ENCODE measurements around the gene TCTA.

TCTA gene

DNA sequence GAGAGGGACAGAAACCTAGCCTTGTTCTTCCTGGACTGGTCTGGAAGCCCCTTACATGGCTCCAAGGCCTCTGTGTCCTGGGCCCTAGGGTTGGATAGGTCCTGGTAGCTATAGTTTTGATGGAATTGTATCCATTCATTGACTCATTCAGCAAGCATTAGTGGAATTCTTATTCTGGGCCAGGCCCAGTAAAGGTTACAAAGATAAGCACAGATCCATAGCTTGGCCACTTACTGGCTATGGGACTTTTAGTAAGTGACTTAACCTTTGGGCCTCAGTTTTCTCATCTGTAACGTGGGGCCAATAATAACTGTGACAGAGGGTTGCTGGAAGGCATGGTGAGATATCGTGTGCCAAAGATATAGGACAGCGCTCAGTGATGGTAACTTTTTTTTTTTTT, 44.2 kb downstream of the TCTA start:
- no peaks in the 10 kb centered on the region for H3K9me3 ChIP-seq (ENCODE audit: control insufficient read depth in 1 of 2, low read length in 2 of 2)
- no peak overlapping the region for H3K9ac ChIP-seq (ENCODE audit: low read depth in 1 of 2, low read length in 2 of 2)
- H3K4me1 ChIP-seq (ENCODE audit: control insufficient read depth in 1 of 2, insufficient read depth in 2 of 2, low read length in 2 of 2), result peaks cover 7 to 12% of the 10 kb centered on the region in 2 donors
- H3K27ac ChIP-seq (ENCODE audit: low read depth, low read length), result no peak overlapping the region
- H3K4me3 ChIP-seq (ENCODE audit: low read depth in 1 of 2, low read length in 2 of 2), result no peak overlapping the region
- H3K36me3 ChIP-seq (ENCODE audit: control insufficient read depth in 1 of 2, insufficient read depth in 2 of 2, low read length in 2 of 2), result no peaks in the 10 kb centered on the region
- no peaks in the 10 kb centered on the region for H3K27me3 ChIP-seq (ENCODE audit: control insufficient read depth in 1 of 2, insufficient read depth in 2 of 2, low read length in 2 of 2)

DNA sequence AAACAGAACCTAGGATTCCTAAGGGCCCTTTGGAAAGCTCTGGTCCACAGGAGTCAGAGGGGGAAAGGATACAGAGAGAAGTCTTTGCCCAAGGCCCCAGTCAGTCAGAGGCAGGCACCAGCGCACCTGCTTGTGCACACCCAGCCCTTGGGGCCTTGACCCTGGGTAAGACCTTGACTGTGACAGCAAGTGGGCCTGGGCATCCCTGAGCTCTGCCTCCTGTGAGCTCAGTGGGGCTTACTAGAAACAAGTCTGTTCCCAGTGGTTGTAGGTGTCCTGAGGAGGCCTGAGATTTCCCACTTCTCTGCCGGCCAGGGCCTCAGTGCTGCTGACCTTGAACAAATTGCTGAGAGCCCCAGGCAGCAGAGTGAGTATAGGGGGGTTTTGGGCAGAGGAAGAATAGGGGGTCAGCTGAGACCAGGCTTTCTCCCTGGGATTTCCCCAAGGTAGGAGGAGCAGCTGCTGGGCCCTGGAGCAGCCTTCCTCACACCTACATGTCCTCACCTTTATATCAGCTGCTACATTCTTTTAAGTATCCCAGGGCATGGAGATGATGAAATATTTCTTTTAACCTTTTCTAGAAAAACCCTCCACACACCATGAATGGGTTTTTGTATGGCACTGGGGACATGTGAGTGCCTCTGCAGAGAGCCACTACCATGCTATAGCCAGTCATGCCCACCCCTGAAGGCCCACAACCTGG, 48.1 kb downstream of the TCTA start:
- no peak overlapping the region for H3K27ac ChIP-seq (ENCODE audit: low read depth, low read length)
- no peaks in the 10 kb centered on the region for H3K27me3 ChIP-seq (ENCODE audit: control insufficient read depth in 1 of 2, insufficient read depth in 2 of 2, low read length in 2 of 2)
- no peaks in the 10 kb centered on the region for H3K9me3 ChIP-seq (ENCODE audit: control insufficient read depth in 1 of 2, low read length in 2 of 2)
- H3K4me3 ChIP-seq (ENCODE audit: low read depth in 1 of 2, low read length in 2 of 2), result no peak overlapping the region
- H3K4me1 ChIP-seq (ENCODE audit: control insufficient read depth in 1 of 2, insufficient read depth in 2 of 2, low read length in 2 of 2), result peaks cover 12 to 20% of the 10 kb centered on the region in 2 donors
- no peak overlapping the region for H3K9ac ChIP-seq (ENCODE audit: low read depth in 1 of 2, low read length in 2 of 2)
- no peaks in the 10 kb centered on the region for H3K36me3 ChIP-seq (ENCODE audit: control insufficient read depth in 1 of 2, insufficient read depth in 2 of 2, low read length in 2 of 2)

GRCh38 chr3:49460956-49461355, 48.7 kb downstream of the TCTA start:
- H3K9me3 ChIP-seq (ENCODE audit: control insufficient read depth in 1 of 2, low read length in 2 of 2), result no peaks in the 10 kb centered on the region
- peaks cover 19 to 26% of the 10 kb centered on the region in 2 donors for H3K4me1 ChIP-seq (ENCODE audit: control insufficient read depth in 1 of 2, insufficient read depth in 2 of 2, low read length in 2 of 2)
- H3K27me3 ChIP-seq (ENCODE audit: control insufficient read depth in 1 of 2, insufficient read depth in 2 of 2, low read length in 2 of 2), result no peaks in the 10 kb centered on the region
- no peaks in the 10 kb centered on the region for H3K36me3 ChIP-seq (ENCODE audit: control insufficient read depth in 1 of 2, insufficient read depth in 2 of 2, low read length in 2 of 2)
- H3K27ac ChIP-seq (ENCODE audit: low read depth, low read length), result no peak overlapping the region
- H3K4me3 ChIP-seq (ENCODE audit: low read depth in 1 of 2, low read length in 2 of 2), result no peak overlapping the region
- H3K9ac ChIP-seq (ENCODE audit: low read depth in 1 of 2, low read length in 2 of 2), result no peak overlapping the region

GRCh38 chr3:49461443-49462171, 49.4 kb downstream of the TCTA start:
- H3K27me3 ChIP-seq (ENCODE audit: control insufficient read depth in 1 of 2, insufficient read depth in 2 of 2, low read length in 2 of 2), result no peaks in the 10 kb centered on the region
- H3K36me3 ChIP-seq (ENCODE audit: control insufficient read depth in 1 of 2, insufficient read depth in 2 of 2, low read length in 2 of 2), result no peaks in the 10 kb centered on the region
- H3K27ac ChIP-seq (ENCODE audit: low read depth, low read length), result peak overlapping the region; percentile 39
- peaks cover 23 to 31% of the 10 kb centered on the region in 2 donors for H3K4me1 ChIP-seq (ENCODE audit: control insufficient read depth in 1 of 2, insufficient read depth in 2 of 2, low read length in 2 of 2)
- H3K9ac ChIP-seq (ENCODE audit: low read depth in 1 of 2, low read length in 2 of 2), result peak overlapping the region; percentile 11 to 25
- no peak overlapping the region for H3K4me3 ChIP-seq (ENCODE audit: low read depth in 1 of 2, low read length in 2 of 2)
- H3K9me3 ChIP-seq (ENCODE audit: control insufficient read depth in 1 of 2, low read length in 2 of 2), result no peaks in the 10 kb centered on the region

- Histone ChIP-seq H3K4me1 (ENCODE audit: control insufficient read depth in 1 of 2, insufficient read depth in 2 of 2, low read length in 2 of 2) (peaks cover 23 to 31% of the 10 kb centered on the region in 2 donors), H3K27ac (ENCODE audit: low read depth, low read length) (peak overlapping the region; percentile 39), H3K9me3 (ENCODE audit: control insufficient read depth in 1 of 2, low read length in 2 of 2) (no peaks in the 10 kb centered on the region), H3K9ac (ENCODE audit: low read depth in 1 of 2, low read length in 2 of 2) (peak overlapping the region in 1 of 2 donors; percentile 11), H3K36me3 (ENCODE audit: control insufficient read depth in 1 of 2, insufficient read depth in 2 of 2, low read length in 2 of 2) (no peaks in the 10 kb centered on the region), H3K27me3 (ENCODE audit: control insufficient read depth in 1 of 2, insufficient read depth in 2 of 2, low read length in 2 of 2) (no peaks in the 10 kb centered on the region), H3K4me3 (ENCODE audit: low read depth in 1 of 2, low read length in 2 of 2) (no peak overlapping the region)
Observed at GRCh38 chr3:49462222-49462621, 50.0 kb downstream of the TCTA start.

DNA sequence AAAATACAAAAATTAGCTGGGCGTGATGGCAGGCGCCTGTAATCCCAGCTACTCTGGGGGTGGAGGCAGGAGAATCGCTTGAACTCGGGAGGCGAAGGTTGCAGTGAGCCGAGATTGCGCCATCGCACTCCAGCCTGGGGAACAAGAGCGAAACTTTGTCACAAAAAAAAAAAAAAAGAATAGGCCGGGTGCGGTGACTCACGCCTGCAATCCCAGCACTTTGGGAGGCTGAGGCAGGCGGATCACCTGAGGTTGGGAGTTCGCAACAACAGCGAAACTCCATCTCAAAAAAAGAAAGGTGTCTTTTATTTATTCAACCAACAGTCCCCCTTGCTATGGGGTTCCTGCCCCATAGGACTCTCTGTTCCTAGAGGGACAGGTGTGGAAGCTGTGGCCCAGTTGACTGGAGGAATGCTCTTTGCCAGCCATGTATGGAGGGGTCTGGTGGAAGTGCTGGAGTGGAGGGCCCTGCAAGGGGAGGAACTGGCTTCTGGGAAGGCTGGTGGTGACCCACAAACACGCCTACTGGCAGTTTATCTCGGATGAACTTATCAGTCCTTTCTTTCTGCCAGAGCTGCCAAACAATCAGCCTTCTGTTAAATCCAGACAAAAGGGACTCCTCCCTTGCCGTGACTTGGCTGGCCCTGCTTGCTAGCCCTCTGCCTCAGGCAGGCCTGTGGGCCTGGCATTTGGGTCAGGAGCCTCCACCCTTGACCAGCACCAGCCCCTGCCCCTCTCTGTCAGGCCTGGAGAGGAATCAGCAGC, 53.2 kb downstream of the TCTA start:
- Histone ChIP-seq H3K36me3 (ENCODE audit: control insufficient read depth in 1 of 2, insufficient read depth in 2 of 2, low read length in 2 of 2) (no peaks in the 10 kb centered on the region), H3K4me3 (ENCODE audit: low read depth in 1 of 2, low read length in 2 of 2) (no peak overlapping the region), H3K9ac (ENCODE audit: low read depth in 1 of 2, low read length in 2 of 2) (peak overlapping the region in 1 of 2 donors; percentile 51), H3K9me3 (ENCODE audit: control insufficient read depth in 1 of 2, low read length in 2 of 2) (no peaks in the 10 kb centered on the region), H3K27me3 (ENCODE audit: control insufficient read depth in 1 of 2, insufficient read depth in 2 of 2, low read length in 2 of 2) (no peaks in the 10 kb centered on the region), H3K27ac (ENCODE audit: low read depth, low read length) (peak overlapping the region; percentile 48), H3K4me1 (ENCODE audit: control insufficient read depth in 1 of 2, insufficient read depth in 2 of 2, low read length in 2 of 2) (peaks cover 30 to 31% of the 10 kb centered on the region in 2 donors)
